ENCODE measurements around the gene MGST3. TPM values are rescaled to one million over a fixed set of nuclear protein-coding genes. Genes with fewer than 3 reads are reported as not detected.
"Not testable (repeated sequence)": the region's sequence is repeated elsewhere in the genome, so short reads cannot be mapped to it uniquely, and the experiment has no call there.

MGST3 gene
- total and polyA plus RNA-seq, 2 of the 4 experiments (the other 2 are of a cell fraction) = 159 to 213 TPM

DNA sequence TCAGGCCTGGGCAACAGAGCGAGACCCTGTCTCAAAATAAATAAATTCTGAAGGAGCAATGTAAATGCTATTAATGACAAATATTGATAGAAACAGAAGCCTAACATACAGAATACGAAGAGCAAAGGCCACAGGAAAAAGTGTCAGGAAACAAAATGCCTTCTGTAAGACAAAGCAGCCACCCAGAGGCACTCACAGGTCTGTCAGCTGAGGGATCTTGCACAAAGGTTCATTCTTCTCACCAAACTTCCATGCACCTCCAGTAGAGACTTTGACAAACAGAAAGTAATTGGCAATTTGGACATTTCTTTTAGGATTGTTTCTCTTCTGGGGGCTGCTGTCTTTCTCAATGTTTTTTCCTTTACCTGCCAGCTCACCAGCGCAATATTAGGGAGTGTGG lies 68.5 kb downstream of the MGST3 start:
- Histone ChIP-seq H3K4me2 (ENCODE audit: low read depth, low read length) (no peak overlapping the region), H2BK20ac (ENCODE audit: low read depth, low read length) (no peak overlapping the region), H3K4ac (ENCODE audit: low read depth, low read length) (no peak overlapping the region), H4K8ac (ENCODE audit: low read depth in 2 of 2, low read length in 2 of 2) (no peak overlapping the region), H3K14ac (replicated peaks; ENCODE audit: low read depth, low read length) (no peak overlapping the region), H2AK9ac (replicated peaks; ENCODE audit: low read depth, low read length, poor library complexity) (no peak overlapping the region), H3K56ac (ENCODE audit: extremely low read depth, insufficient read depth, low read length) (no peak overlapping the region), H3K4me3 (ENCODE audit: insufficient read depth, low read depth, low read length) (no peak overlapping the region), H3K9me1 (ENCODE audit: insufficient read depth, low read length) (no peaks in the 10 kb centered on the region), H2AFZ (replicated peaks; ENCODE audit: low read length, poor library complexity) (no peak overlapping the region), H3K27ac (ENCODE audit: insufficient read depth, low read length) (no peak overlapping the region), H2BK5ac (ENCODE audit: low read depth, low read length, poor library complexity, severe bottlenecking) (no peak overlapping the region), H2BK120ac (ENCODE audit: low read depth, low read length) (no peak overlapping the region), H3K36me3 (ENCODE audit: control insufficient read depth, insufficient read depth, low read length) (no peaks in the 10 kb centered on the region), H3K79me1 (ENCODE audit: low read depth in 1 of 2, low read length in 2 of 2) (peaks cover 0 to 24% of the 10 kb centered on the region in 2 experiments; a peak in 2 of 4 replicates), H4K20me1 (ENCODE audit: insufficient read depth, low read length) (no peaks in the 10 kb centered on the region), H3K18ac (ENCODE audit: low read depth, low read length) (no peak overlapping the region), H2BK15ac (ENCODE audit: low read depth, low read length) (no peak overlapping the region), H2AK5ac (ENCODE audit: low read depth, low read length) (no peak overlapping the region), H3K9ac (ENCODE audit: low read depth, low read length) (no peak overlapping the region), H3K23ac (ENCODE audit: low read depth, low read length) (no peak overlapping the region), H3K9me3 (ENCODE audit: control insufficient read depth, insufficient read depth, low read length) (no peaks in the 10 kb centered on the region), H3K4me1 (ENCODE audit: control insufficient read depth, insufficient read depth, low read length) (no peaks in the 10 kb centered on the region), H4K5ac (ENCODE audit: low read depth, low read length) (no peak overlapping the region), H4K91ac (ENCODE audit: insufficient read depth, low read depth, low read length) (no peak overlapping the region), H3K27me3 (ENCODE audit: control insufficient read depth, insufficient read depth, low read length) (no peaks in the 10 kb centered on the region)
- ATAC-seq (ENCODE audit: low read depth) (no peak), DNase-seq (no peak)
- POLR2A ChIA-PET (ENCODE audit: unreplicated experiment) = no interaction called here
- no TSS peak for BruUV-seq (replicated peaks)
- CTCF ChIA-PET = no interaction called here
- TF ChIP-seq NFE2L2 (IDR thresholded peaks at IDR 0.05; ENCODE audit: low read depth, low read length) (no peak), CEBPB (IDR thresholded peaks at IDR 0.05; ENCODE audit: low read depth, low read length) (no peak), RFX5 (IDR thresholded peaks at IDR 0.05; ENCODE audit: low read depth, low read length) (no peak), CHD1 (IDR thresholded peaks at IDR 0.05; ENCODE audit: low read depth, low read length) (no peak), POLR2A (IDR thresholded peaks at IDR 0.05; ENCODE audit: low read depth, low read length) (no peak), FOS (IDR thresholded peaks at IDR 0.05; ENCODE audit: low read depth, low read length) (no peak)
- TF ChIP-seq, protein P1, sequence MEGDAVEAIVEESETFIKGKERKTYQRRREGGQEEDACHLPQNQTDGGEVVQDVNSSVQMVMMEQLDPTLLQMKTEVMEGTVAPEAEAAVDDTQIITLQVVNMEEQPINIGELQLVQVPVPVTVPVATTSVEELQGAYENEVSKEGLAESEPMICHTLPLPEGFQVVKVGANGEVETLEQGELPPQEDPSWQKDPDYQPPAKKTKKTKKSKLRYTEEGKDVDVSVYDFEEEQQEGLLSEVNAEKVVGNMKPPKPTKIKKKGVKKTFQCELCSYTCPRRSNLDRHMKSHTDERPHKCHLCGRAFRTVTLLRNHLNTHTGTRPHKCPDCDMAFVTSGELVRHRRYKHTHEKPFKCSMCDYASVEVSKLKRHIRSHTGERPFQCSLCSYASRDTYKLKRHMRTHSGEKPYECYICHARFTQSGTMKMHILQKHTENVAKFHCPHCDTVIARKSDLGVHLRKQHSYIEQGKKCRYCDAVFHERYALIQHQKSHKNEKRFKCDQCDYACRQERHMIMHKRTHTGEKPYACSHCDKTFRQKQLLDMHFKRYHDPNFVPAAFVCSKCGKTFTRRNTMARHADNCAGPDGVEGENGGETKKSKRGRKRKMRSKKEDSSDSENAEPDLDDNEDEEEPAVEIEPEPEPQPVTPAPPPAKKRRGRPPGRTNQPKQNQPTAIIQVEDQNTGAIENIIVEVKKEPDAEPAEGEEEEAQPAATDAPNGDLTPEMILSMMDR (conservative IDR thresholded peaks at IDR 0.05; ENCODE audit: low read depth, low read length) = no peak
- intact Hi-C loops (cut with micrococcal nuclease) = no loop called here
- in situ Hi-C loops (cut with MboI; ENCODE audit: low sequenced_read_pairs) = no loop called here
- dilution Hi-C loops (cut with HindIII; ENCODE audit: low sequenced_read_pairs, unreplicated experiment) = no loop called here
- 80% methylated on average over 1 of the region's 3 CpGs; no CpG with 5 or more reads in 1 of the 2 experiments for WGBS, 2 experiments (ENCODE audit: extremely low coverage in 2 of 2, insufficient read length in 1 of 2)

DNA sequence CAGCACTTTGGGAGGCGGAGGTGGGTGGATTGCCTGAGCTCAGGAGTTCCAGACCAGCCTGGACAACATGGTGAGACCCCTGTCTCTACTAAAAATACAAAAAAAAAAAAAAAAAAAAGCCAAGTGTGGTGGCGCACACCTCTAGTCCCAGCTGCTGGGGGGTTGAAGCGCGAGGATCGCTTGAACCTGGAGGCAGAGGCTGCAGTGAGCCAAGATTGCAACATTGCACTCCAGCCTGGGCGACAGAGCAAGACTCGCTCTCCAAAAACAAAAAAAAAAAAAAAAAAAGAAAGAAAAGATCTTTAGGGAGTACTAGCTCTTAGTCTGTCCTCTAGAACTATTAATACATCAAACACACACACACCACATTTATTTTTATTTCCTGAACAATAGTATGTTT lies 70.9 kb downstream of the MGST3 start:
- no CpG with 5 or more reads among the region's 7 CpGs for WGBS, 2 experiments (ENCODE audit: extremely low coverage in 2 of 2, insufficient read length in 1 of 2)
- H3K18ac ChIP-seq (ENCODE audit: low read depth, low read length); H3K4ac ChIP-seq (ENCODE audit: low read depth, low read length); intact Hi-C loops (cut with micrococcal nuclease); H3K14ac ChIP-seq (replicated peaks; ENCODE audit: low read depth, low read length); H3K56ac ChIP-seq (ENCODE audit: extremely low read depth, insufficient read depth, low read length); BruUV-seq (replicated peaks); H3K27me3 ChIP-seq (ENCODE audit: control insufficient read depth, insufficient read depth, low read length); H3K4me3 ChIP-seq (ENCODE audit: insufficient read depth, low read depth, low read length); H2AK5ac ChIP-seq (ENCODE audit: low read depth, low read length); H4K20me1 ChIP-seq (ENCODE audit: insufficient read depth, low read length); H3K4me2 ChIP-seq (ENCODE audit: low read depth, low read length); H2BK20ac ChIP-seq (ENCODE audit: low read depth, low read length); H3K23ac ChIP-seq (ENCODE audit: low read depth, low read length); DNase-seq; H3K4me1 ChIP-seq (ENCODE audit: control insufficient read depth, insufficient read depth, low read length); H3K27ac ChIP-seq (ENCODE audit: insufficient read depth, low read length); ATAC-seq (ENCODE audit: low read depth); H2AK9ac ChIP-seq (replicated peaks; ENCODE audit: low read depth, low read length, poor library complexity); POLR2A ChIA-PET (ENCODE audit: unreplicated experiment); H3K36me3 ChIP-seq (ENCODE audit: control insufficient read depth, insufficient read depth, low read length); H3K9me3 ChIP-seq (ENCODE audit: control insufficient read depth, insufficient read depth, low read length); H2BK15ac ChIP-seq (ENCODE audit: low read depth, low read length); H2BK120ac ChIP-seq (ENCODE audit: low read depth, low read length); H3K9ac ChIP-seq (ENCODE audit: low read depth, low read length); H4K5ac ChIP-seq (ENCODE audit: low read depth, low read length); H2AFZ ChIP-seq (replicated peaks; ENCODE audit: low read length, poor library complexity); H3K9me1 ChIP-seq (ENCODE audit: insufficient read depth, low read length); dilution Hi-C loops (cut with HindIII; ENCODE audit: low sequenced_read_pairs, unreplicated experiment); H4K8ac ChIP-seq (ENCODE audit: low read depth in 2 of 2, low read length in 2 of 2); CTCF ChIA-PET; H4K91ac ChIP-seq (ENCODE audit: insufficient read depth, low read depth, low read length); in situ Hi-C loops (cut with MboI; ENCODE audit: low sequenced_read_pairs); H2BK5ac ChIP-seq (ENCODE audit: low read depth, low read length, poor library complexity, severe bottlenecking): not testable (repeated sequence)
- peaks cover 0 to 12% of the 10 kb centered on the region in 2 experiments; a peak in 2 of 4 replicates for H3K79me1 ChIP-seq (ENCODE audit: low read depth in 1 of 2, low read length in 2 of 2)
